Uterus (tissue), 4 donors: ENCODE results near the gene GSTM3. TPM values are rescaled to one million over a fixed set of nuclear protein-coding genes. Genes with fewer than 3 reads are reported as not detected.

Experiments used
- DNase-seq, 2 donors: peaks; one replicate each; pipeline ENCODE4 v3.0.0-alpha.2; 2019 to 2020
- H3K27ac ChIP-seq, 2 donors: fragments of 200-600 bp; sonication (generic); 1 replicate in 1 of 2; 2 replicates in 1 of 2; pipeline ENCODE4 v1.5.1; 2016 to 2018
- H3K27me3 ChIP-seq, 2 donors: fragments of 200-600 bp; sonication (generic); one replicate each; pipeline ENCODE4 v1.5.1; 2018 to 2019; ENCODE audit warnings: control low read depth in 1 of 2
- H3K36me3 ChIP-seq, 2 donors: fragments of 200-600 bp; sonication (generic); one replicate each; pipeline ENCODE4 v1.5.1; 2019; ENCODE audit warnings: control low read depth in 1 of 2
- H3K4me1 ChIP-seq, 2 donors: fragments of 200-600 bp; sonication (generic); one replicate each; pipeline ENCODE4 v1.5.1; 2018 to 2019; ENCODE audit warnings: control low read depth in 1 of 2
- H3K4me3 ChIP-seq, 2 donors: fragments of 200-600 bp; sonication (generic); 1 replicate in 1 of 2; 2 replicates in 1 of 2; pipeline ENCODE4 v1.5.1; 2018 to 2019; ENCODE audit warnings: mild to moderate bottlenecking in 1 of 2
- H3K9me3 ChIP-seq, 2 donors: fragments of 200-600 bp; sonication (generic); one replicate each; pipeline ENCODE4 v1.5.1; 2019; ENCODE audit warnings: control low read depth in 1 of 2
- POLR2A ChIP-seq, 2 donors: fragments of 450-650 bp; IDR thresholded peaks; one replicate each; pipeline ENCODE4 v1.6.1; 2016; ENCODE audit warnings: antibody characterized with exemption in 2 of 2, mild to moderate bottlenecking in 1 of 2, moderate library complexity in 1 of 2
- intact Hi-C: fragments of 100-400 bp; cut with DNase I; formaldehyde crosslinking; loops from one replicate; pipeline ENCODE4 v1.15.1; 2023; ENCODE audit warnings: low total_unique reads
- total RNA-seq, 4 donors: library from RNA; depleted of rRNA in 3 of 4; stranded (reverse); fragments of >200 nt in 3 of 4; gene quantifications; one replicate each; pipeline versions ENCODE4 v1.1.0 to v1.2.4, GENCODE V29; 2014 to 2023
- TF ChIP-seq, protein P1 (sequence below), 4 experiments: fragments of 200-600 bp in 2 of 4; fragments of 450-650 bp in 2 of 4; sonication (generic) in 2 of 4; IDR thresholded peaks; one replicate each; pipeline ENCODE4 v1.5.1; 2016 to 2019; ENCODE audit warnings: antibody characterized with exemption in 4 of 4, mild to moderate bottlenecking in 2 of 4, moderate library complexity in 1 of 4
- donor health status: DM: yes; HTN: yes; CAD: no.

Gene GSTM3
- total RNA-seq, 4 donors from 2014 or later, result 39.1 to 104 (median 61.0) TPM

DNA sequence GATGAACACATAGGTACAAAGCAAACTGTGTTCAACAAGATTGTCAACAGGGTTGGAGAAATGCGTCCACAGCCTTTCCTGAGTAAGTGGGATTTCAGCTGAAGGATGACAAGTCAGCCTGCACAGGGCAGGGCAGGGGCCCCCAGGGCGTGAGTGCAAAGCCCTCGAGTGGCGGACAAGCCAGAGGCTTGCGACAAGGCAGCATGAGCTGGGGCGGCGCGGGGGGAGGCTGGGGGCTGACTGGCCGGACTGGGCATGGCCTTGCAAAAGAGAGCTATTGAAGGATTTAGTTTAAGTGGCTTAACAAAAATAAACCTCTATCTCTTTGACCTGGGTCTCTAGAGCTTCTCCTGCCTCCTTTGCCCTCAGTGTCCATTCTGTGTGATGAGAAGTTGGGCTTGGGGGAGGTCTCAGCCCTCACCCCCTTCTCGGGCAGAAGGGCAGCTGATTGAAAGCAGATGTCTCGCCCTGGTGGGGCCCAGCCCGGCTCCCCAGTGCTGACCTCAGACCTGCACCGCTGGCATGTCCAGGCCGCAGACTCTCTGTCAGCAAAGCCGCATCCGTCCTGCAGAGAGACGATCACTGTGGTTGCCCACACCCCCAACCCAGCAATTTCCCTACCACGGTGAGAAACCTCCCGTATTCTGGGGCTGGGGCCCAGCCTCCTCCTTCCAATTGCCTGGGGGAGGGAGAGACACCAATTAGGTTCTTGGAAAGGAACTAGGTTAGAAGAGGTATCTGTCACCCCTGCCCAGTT lies 47.2 kb upstream of the GSTM3 start:
- H3K36me3 ChIP-seq, result no peaks in the 10 kb centered on the region
- H3K27ac ChIP-seq, result no peak overlapping the region
- H3K4me3 ChIP-seq, result no peak overlapping the region
- no peak for TF ChIP-seq POLR2A (IDR thresholded peaks at IDR 0.05)
- TF ChIP-seq, protein P1, sequence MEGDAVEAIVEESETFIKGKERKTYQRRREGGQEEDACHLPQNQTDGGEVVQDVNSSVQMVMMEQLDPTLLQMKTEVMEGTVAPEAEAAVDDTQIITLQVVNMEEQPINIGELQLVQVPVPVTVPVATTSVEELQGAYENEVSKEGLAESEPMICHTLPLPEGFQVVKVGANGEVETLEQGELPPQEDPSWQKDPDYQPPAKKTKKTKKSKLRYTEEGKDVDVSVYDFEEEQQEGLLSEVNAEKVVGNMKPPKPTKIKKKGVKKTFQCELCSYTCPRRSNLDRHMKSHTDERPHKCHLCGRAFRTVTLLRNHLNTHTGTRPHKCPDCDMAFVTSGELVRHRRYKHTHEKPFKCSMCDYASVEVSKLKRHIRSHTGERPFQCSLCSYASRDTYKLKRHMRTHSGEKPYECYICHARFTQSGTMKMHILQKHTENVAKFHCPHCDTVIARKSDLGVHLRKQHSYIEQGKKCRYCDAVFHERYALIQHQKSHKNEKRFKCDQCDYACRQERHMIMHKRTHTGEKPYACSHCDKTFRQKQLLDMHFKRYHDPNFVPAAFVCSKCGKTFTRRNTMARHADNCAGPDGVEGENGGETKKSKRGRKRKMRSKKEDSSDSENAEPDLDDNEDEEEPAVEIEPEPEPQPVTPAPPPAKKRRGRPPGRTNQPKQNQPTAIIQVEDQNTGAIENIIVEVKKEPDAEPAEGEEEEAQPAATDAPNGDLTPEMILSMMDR (IDR thresholded peaks at IDR 0.05), result no peak
- no peaks in the 10 kb centered on the region for H3K9me3 ChIP-seq
- H3K4me1 ChIP-seq, result peaks cover 0 to 13% of the 10 kb centered on the region in 2 donors
- peak; percentile 13 to 14 for DNase-seq
- H3K27me3 ChIP-seq, result no peaks in the 10 kb centered on the region
- intact Hi-C loops, result loop anchor here (5.0 kb wide), 1 partner anchor 189 kb away; no protein-coding TSS in a partner anchor

- no peak overlapping the region for H3K4me3 ChIP-seq
- H3K27ac ChIP-seq, result no peak overlapping the region
- H3K36me3 ChIP-seq, result no peaks in the 10 kb centered on the region
- TF ChIP-seq POLR2A (IDR thresholded peaks at IDR 0.05), result no peak
- TF ChIP-seq, protein P1 (IDR thresholded peaks at IDR 0.05), result no peak
- intact Hi-C loops, result loop anchor here (5.0 kb wide), 1 partner anchor 190 kb away; no protein-coding TSS in a partner anchor
- H3K9me3 ChIP-seq, result no peaks in the 10 kb centered on the region
- no peaks in the 10 kb centered on the region for H3K27me3 ChIP-seq
- peaks cover 0 to 9% of the 10 kb centered on the region in 2 donors for H3K4me1 ChIP-seq
- DNase-seq, result peak; percentile 7 to 14
Observed at GRCh38 chr1:109787211-109787844, 46.5 kb upstream of the GSTM3 start.

DNA sequence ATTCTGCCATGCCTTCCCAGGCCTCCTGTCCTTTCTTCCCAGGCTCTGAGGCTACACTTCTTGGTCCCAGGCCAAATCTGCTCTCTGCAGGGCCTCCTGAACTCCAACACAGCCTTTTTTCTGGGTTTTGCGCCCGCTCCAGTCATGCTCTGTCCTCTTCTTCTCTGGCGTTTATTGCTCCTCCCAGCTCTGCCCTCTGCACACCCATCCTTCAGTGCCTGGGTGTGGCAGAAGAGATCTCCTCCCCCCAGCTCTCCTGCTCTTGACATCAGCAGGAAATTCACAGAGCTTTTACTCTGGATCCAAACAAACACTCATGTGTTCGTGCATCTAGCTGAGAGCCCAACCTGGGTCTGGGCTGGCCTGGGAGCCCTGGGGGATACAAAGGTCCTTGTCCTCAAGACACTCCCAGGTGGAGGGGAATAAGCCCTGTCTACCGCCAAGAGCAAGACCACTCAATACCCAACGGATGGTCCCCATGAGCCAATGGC lies 45.7 kb upstream of the GSTM3 start:
- no peaks in the 10 kb centered on the region for H3K9me3 ChIP-seq
- intact Hi-C loops, result loop anchor here (5.0 kb wide), 1 partner anchor 191 kb away; no protein-coding TSS in a partner anchor
- peaks cover 0 to 2% of the 10 kb centered on the region in 2 donors for H3K4me1 ChIP-seq
- H3K27ac ChIP-seq, result no peak overlapping the region
- TF ChIP-seq POLR2A (IDR thresholded peaks at IDR 0.05), result no peak
- TF ChIP-seq, protein P1 (IDR thresholded peaks at IDR 0.05), result no peak
- H3K36me3 ChIP-seq, result no peaks in the 10 kb centered on the region
- DNase-seq, result peak in 1 of 2 donors; percentile 20
- no peak overlapping the region for H3K4me3 ChIP-seq
- no peaks in the 10 kb centered on the region for H3K27me3 ChIP-seq

GRCh38 chr1:109786112-109786480 lies 45.3 kb upstream of the GSTM3 start:
- Histone ChIP-seq H3K9me3 (no peaks in the 10 kb centered on the region), H3K27ac (no peak overlapping the region), H3K36me3 (no peaks in the 10 kb centered on the region), H3K4me3 (no peak overlapping the region), H3K27me3 (no peaks in the 10 kb centered on the region), H3K4me1 (no peaks in the 10 kb centered on the region)
- TF ChIP-seq POLR2A (IDR thresholded peaks at IDR 0.05), result no peak
- TF ChIP-seq, protein P1 (IDR thresholded peaks at IDR 0.05), result no peak
- DNase-seq, result peak in 1 of 2 donors; percentile 7
- intact Hi-C loops, result loop anchor here (5.0 kb wide), 1 partner anchor 191 kb away; no protein-coding TSS in a partner anchor
